Fibroblast of the conjunctiva (primary cell): ENCODE results near the gene HDGFL3.
"Not testable (repeated sequence)": the region's sequence is repeated elsewhere in the genome, so short reads cannot be mapped to it uniquely, and the experiment has no call there.

Experiments used
- DNase-seq: peaks from one replicate; pipeline ENCODE4 v3.0.0-alpha.2; 2010; ENCODE audit warnings: low read depth

The HDGFL3 gene

GRCh38 chr15:83193721-83194120 is 13.9 kb downstream of the HDGFL3 start:
- no peak for DNase-seq

- DNase-seq, result no peak
These were observed 14.9 kb downstream of the HDGFL3 start for GRCh38 chr15:83192742-83193141.

- no peak for DNase-seq
These were observed 17.2 kb downstream of the HDGFL3 start for GRCh38 chr15:83190450-83190849.

GRCh38 chr15:83185561-83185960 is 22.1 kb downstream of the HDGFL3 start:
- no peak for DNase-seq

GRCh38 chr15:83178869-83179325 is 28.7 kb downstream of the HDGFL3 start:
- no peak for DNase-seq

- DNase-seq, result no peak
These were observed 29.2 kb downstream of the HDGFL3 start for GRCh38 chr15:83178390-83178789.

- DNase-seq, result no peak
These were observed 32.7 kb downstream of the HDGFL3 start for GRCh38 chr15:83174891-83175290.

GRCh38 chr15:83170474-83171165 is 37.0 kb downstream of the HDGFL3 start:
- no peak for DNase-seq

- not testable (repeated sequence) for DNase-seq
These were observed 38.0 kb downstream of the HDGFL3 start for GRCh38 chr15:83169576-83169975.

GRCh38 chr15:83166830-83167229 is 40.8 kb downstream of the HDGFL3 start:
- DNase-seq, result no peak

GRCh38 chr15:83166218-83166617 is 41.4 kb downstream of the HDGFL3 start:
- DNase-seq, result no peak

- DNase-seq, result no peak
These were observed 42.7 kb downstream of the HDGFL3 start for GRCh38 chr15:83164771-83165404.

GRCh38 chr15:83164111-83164770 is 43.4 kb downstream of the HDGFL3 start:
- no peak for DNase-seq

- DNase-seq, result no peak
These were observed 44.6 kb downstream of the HDGFL3 start for GRCh38 chr15:83163032-83163431.

- no peak for DNase-seq
These were observed 46.9 kb downstream of the HDGFL3 start for GRCh38 chr15:83160741-83161140.

GRCh38 chr15:83158393-83158792 is 49.2 kb downstream of the HDGFL3 start:
- DNase-seq, result no peak

- DNase-seq, result no peak
These were observed 51.7 kb downstream of the HDGFL3 start for GRCh38 chr15:83155942-83156341.

GRCh38 chr15:83153288-83153687 is 54.3 kb downstream of the HDGFL3 start:
- no peak for DNase-seq

GRCh38 chr15:83144771-83145170 is 62.9 kb downstream of the HDGFL3 start:
- no peak for DNase-seq

- DNase-seq, result not testable (repeated sequence)
These were observed 65.5 kb downstream of the HDGFL3 start for GRCh38 chr15:83142151-83142550.

GRCh38 chr15:83132861-83133523 is 74.6 kb downstream of the HDGFL3 start:
- DNase-seq, result no peak

- no peak for DNase-seq
These were observed 77.8 kb downstream of the HDGFL3 start for GRCh38 chr15:83129791-83130190.
